Keratinocyte (primary cell): ENCODE measurements around the gene JPH2.

Experiments
- EZH2 ChIP-seq: IDR thresholded peaks from one replicate; pipeline ENCODE4 v1.6.1; 2012; ENCODE audit warnings: inconsistent platforms, mild to moderate bottlenecking, low read length, moderate library complexity
- TF ChIP-seq, protein P1 (sequence below), 3 experiments: IDR thresholded peaks in 1 of 3; conservative IDR thresholded peaks in 1 of 3; optimal IDR thresholded peaks in 1 of 3; 2 replicates in 2 of 3; 3 replicates in 1 of 3; pipeline versions ENCODE3 to v1.5.1; 2011; ENCODE audit warnings: low read length in 3 of 3, mild to moderate bottlenecking in 3 of 3, moderate library complexity in 2 of 3, control low read depth in 1 of 3, inconsistent platforms in 1 of 3; ENCODE audit not compliant: insufficient read depth in 2 of 3; ENCODE audit errors: extremely low read depth in 1 of 3

DNA sequence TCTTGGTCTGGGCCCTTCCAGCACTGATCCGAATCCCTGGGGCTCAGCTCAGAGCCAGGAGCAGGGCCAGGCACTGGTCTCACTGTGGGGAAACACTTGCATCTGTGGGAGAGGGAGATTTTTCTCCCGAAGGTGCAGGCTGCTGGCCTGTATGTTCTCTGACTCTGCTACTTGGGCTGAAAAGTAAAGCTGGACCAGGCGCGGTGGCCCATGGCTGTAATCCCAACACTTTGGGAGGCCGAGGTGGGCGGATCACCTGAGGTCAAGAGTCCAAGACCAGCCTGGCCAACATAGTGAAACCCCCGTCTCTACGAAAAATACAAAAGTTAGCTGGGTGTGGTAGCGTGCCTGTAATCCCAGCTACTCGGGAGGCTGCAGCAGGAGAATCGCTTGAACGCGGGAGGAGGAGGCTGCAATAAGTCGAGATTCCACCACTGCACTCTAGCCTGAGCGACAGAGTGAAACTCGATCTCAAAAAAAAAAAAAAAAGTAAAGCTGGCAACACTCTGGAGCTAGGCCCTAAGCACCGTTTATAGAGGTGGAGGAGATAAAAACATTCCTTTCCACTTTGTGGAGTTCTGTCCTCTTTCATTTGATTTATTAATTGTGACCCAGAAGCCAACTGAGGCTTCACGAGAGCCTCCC lies 41.7 kb downstream of the JPH2 start:
- TF ChIP-seq, protein P1, sequence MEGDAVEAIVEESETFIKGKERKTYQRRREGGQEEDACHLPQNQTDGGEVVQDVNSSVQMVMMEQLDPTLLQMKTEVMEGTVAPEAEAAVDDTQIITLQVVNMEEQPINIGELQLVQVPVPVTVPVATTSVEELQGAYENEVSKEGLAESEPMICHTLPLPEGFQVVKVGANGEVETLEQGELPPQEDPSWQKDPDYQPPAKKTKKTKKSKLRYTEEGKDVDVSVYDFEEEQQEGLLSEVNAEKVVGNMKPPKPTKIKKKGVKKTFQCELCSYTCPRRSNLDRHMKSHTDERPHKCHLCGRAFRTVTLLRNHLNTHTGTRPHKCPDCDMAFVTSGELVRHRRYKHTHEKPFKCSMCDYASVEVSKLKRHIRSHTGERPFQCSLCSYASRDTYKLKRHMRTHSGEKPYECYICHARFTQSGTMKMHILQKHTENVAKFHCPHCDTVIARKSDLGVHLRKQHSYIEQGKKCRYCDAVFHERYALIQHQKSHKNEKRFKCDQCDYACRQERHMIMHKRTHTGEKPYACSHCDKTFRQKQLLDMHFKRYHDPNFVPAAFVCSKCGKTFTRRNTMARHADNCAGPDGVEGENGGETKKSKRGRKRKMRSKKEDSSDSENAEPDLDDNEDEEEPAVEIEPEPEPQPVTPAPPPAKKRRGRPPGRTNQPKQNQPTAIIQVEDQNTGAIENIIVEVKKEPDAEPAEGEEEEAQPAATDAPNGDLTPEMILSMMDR (optimal IDR thresholded peaks at IDR 0.05 in 1 of 3, IDR thresholded peaks at IDR 0.05 in 1 of 3, conservative IDR thresholded peaks at IDR 0.05 in 1 of 3; ENCODE audit: extremely low read depth in 1 of 3, insufficient read depth in 2 of 3, low read length in 3 of 3) = no peak
- no peak for TF ChIP-seq EZH2
